ENCODE results near the gene DGKI.

DGKI gene

DNA sequence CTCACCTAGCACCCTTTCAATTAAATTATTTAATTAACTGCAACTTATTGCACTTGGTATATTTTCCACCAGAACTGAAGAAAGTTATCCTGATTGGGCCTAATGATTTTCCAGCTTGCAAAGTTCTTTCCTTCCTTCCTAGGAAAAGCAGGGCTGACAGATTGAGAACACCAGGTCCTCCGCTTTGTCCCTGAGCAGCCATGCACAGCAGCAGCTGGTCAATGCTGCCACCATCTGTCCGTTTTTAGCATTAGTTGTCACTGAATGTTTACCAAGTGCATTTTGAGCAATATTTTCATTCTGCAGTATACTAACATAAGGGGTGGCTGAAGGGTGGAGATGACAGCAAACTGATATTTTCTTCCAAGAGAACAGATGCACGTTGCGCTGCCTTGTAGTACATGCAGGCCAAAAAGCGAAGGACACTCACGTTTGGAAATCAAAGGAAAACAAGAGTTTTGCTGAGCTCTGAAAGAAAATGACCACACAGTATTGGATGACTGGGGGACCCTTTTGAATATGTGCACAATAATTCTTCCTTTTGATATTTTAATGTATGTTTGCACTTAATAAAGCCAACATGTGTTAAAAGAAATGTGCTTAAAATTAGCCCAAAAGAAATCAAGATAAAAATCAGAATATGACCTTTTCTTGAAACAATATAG, 254.4 kb downstream of the DGKI start:
- peak; percentile 81 for DNase-seq (ENCODE audit: low read depth)

DNA sequence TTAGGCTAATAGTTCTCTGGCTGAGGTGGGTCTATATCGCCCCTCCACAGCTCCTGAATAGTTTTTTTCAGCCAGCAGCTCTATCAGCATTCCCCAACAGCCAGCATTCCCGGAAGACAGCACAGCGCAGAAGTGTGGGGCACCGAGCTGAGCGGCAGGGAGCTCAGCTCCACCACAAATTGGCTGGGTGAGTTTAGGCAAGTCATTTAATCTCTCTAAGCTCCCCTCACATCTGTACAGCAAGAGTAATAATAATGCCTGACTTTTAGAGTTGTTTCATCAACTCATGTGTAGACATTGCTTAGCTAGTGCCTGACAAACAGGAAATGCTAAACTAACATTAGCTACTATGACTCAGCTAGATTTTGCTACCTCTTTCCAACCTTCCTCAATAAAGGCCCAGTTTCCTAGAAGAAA, 255.3 kb downstream of the DGKI start:
- peak; percentile 71 for DNase-seq (ENCODE audit: low read depth)

DNA sequence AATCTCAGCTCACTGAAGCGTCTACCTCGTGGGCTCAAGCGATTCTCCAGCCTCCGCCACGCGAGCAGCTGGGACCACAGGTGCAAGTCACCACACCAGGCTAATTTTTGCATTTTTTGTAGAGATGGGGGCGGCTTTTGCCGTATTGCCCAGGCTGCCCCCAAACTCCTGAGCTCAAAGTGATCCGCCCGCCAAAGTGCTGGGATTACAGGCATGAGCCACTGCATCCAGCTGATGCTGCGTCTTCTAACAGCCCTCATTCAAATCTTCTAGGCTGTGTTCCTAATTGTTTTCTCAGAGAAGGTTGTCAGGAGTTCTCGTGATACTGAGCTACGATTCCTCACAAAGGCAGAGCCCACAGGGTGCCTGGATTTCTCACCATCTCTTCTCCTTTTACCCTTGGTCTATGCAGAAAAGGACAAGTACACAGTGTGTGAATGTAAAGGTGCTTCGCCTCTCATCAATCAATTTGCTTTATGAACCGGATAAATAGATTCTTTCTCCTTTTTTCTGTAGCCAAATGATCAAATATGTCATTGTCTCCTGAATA, 255.9 kb downstream of the DGKI start:
- DNase-seq (ENCODE audit: low read depth): no peak

GRCh38 chr7:137590071-137590755, 256.6 kb downstream of the DGKI start:
- no peak for DNase-seq (ENCODE audit: low read depth)

GRCh38 chr7:137587326-137587725, 259.4 kb downstream of the DGKI start:
- no peak for DNase-seq (ENCODE audit: low read depth)

DNA sequence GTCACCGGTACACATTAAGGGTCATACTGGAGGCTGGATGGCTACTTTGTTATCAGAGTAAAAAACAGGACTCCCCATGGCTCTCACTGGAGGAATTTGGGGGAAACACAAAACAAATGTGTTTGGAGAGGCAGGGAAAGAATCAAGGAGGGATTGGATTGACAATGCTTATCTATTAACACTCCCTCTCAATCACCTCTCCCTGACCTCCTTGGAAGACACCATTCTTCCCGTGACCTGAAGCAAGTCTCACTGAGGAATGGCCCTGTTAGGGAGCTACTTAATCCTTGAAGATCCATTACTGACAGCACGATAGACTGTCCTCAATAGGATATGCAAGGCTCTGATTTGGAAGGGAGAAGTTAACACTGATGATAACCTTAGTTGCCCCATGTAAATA, 261.2 kb downstream of the DGKI start:
- DNase-seq (ENCODE audit: low read depth): no peak

DNA sequence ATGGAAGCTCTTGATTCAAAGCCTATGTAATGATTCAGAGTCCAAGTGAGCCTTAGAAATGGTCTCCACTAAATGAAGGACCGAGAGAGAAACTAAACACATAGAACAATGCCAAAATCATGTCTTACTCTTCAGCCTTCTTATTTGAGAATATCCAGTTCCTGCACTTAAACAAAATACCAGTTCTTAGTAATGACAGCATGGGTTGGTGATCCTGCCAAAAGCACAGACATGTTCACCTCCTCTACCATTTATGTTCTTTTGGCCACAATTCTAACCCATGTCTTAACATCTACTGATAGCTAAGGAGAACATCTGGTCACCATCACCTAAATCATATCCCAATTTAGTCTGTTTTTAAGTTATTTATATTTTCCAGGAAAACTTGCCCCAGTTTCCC, 263.6 kb downstream of the DGKI start:
- no peak for DNase-seq (ENCODE audit: low read depth)

DNA sequence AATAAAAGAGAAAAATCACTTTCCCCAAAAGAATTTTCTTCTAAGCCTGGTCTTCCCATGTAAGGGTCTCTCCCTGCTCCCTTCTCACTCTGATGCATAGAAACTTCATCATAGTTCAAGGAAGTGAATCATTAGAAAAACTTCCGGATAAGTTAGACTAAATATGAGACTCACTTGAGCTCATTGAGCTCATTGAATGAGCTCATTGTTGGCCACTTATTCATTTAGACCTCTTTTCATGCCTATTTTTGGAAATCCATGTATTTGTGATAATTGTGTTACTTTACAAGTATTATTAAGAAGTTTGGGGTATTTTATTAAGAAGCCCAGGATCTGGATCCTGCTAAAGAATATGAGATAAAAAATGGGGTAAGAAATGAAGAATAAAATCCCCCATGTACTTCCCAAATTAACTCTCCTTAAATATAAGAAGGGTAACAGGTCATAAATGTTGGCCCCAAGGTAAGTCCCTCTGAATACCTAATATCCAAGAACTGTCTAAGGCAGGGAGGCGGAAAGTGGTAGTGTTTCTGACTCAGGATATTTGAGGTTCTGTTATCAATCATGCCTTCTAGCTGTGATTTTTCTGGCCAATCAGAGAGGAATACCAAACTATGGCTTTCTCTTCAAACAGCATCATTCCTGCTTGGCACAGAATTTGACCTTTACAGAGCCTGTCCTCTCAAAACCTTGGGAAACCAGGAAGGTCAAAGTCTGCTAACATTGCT, 266.7 kb downstream of the DGKI start:
- peak; percentile 86 for DNase-seq (ENCODE audit: low read depth)

- no peak for DNase-seq (ENCODE audit: low read depth)
Observed at GRCh38 chr7:137578541-137578940, 268.2 kb downstream of the DGKI start.

DNA sequence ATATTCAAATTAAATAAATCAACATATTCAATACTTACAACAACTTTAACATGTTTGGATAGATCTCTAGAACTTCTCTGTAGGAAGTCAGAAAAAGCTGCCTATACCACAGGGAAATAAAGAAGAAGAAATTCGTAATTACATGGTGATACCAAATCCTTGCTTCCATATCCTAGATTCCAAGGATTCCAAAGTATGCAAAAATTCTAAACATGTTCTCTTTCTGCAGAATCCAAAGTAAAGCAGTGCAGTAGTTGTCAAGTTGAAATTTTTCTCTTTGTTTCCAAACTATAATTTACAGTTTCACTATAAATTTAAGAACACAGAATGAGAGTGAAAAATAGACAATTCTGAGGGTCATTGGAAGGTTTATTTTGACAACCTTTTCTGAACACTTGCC, 269.6 kb downstream of the DGKI start:
- DNase-seq (ENCODE audit: low read depth): peak; percentile 56

GRCh38 chr7:137576481-137576880, 270.3 kb downstream of the DGKI start:
- DNase-seq (ENCODE audit: low read depth): no peak

- DNase-seq (ENCODE audit: low read depth): no peak
Observed at GRCh38 chr7:137574812-137575211, 272.0 kb downstream of the DGKI start.

GRCh38 chr7:137572056-137572784, 274.6 kb downstream of the DGKI start:
- DNase-seq (ENCODE audit: low read depth): no peak

DNA sequence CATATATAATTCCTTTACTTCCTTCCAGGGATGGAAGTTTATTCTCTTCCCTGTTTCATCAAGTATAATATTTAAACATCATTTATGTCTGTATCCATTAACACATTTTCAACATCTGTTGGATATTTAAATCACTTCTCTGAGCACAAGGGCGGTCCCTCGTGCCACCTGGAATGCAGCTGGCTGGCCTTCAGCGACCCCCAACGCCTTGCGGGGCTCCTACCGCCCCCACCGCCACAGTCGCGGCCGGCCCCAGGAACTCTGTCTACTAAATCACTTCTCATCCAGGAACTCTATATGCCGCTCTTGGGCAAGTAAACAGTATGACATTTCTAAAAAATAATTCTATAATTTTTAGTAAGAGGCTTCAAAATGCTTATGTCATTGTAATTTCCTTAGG, 282.1 kb downstream of the DGKI start:
- no peak for DNase-seq (ENCODE audit: low read depth)

- DNase-seq (ENCODE audit: low read depth): no peak
Observed at GRCh38 chr7:137563981-137564380, 282.8 kb downstream of the DGKI start.

GRCh38 chr7:137547485-137547884, 299.3 kb downstream of the DGKI start:
- DNase-seq (ENCODE audit: low read depth): peak; percentile 27

DNA sequence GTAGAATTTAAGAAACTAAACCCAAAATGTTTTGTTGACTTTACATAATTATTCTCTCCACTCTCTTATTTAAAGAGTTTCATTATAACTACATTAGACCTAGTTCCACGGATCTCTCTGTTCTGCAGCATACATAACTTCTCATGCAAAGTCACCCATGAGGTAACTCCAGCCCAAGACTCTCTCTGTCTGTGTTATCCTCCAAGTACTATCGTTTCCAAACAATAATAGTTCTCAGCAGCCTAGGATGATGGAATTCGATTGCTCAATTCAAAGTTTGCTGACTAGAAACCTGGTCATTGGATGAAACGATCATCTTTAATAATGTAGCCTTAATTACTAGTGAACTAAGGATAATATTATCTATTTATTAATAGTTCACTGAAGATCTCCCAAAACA, 300.1 kb downstream of the DGKI start:
- no peak for DNase-seq (ENCODE audit: low read depth)

- no peak for DNase-seq (ENCODE audit: low read depth)
Observed at GRCh38 chr7:137546009-137546408, 300.8 kb downstream of the DGKI start.

- DNase-seq (ENCODE audit: low read depth): no peak
Observed at GRCh38 chr7:137545059-137545716, 301.6 kb downstream of the DGKI start.

- no peak for DNase-seq (ENCODE audit: low read depth)
Observed at GRCh38 chr7:137544453-137545058, 302.2 kb downstream of the DGKI start.

GRCh38 chr7:137539111-137539715, 307.6 kb downstream of the DGKI start:
- peak; percentile 90 for DNase-seq (ENCODE audit: low read depth)

All from EH (cell line).